Measurements from ENCODE around the gene TMEM179B. TPM values are rescaled to one million over a fixed set of nuclear protein-coding genes. Genes with fewer than 3 reads are reported as not detected.

The TMEM179B gene
- polyA plus RNA-seq, 1 donor (not counting 4 experiments of a cell fraction or from before 2014, with no cell fraction given) = 35.4 TPM

DNA sequence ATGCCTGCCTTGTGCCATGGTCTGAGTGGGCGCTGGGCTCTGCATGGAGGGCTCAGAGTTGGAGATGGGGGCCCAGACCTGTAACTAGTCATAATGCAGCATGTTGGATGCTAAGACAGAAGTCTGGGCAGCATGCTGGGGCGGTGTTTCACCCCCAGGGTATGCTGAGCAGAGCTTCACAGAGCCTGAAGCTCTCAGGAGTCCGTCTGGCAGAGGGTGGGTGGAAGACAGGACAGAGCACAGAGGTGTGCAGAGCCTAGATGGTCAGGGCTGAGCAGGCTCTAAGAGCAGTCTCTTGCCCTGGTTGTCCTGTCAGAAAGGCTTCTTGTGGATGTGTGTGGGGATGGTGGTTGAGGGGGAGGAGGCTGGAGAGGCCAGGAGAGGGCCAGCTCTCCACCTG is 8.8 kb upstream of the TMEM179B start:
- no peak overlapping the region for H3K27ac ChIP-seq (ENCODE audit: control insufficient read depth, insufficient read depth, low read length)
- dilution Hi-C loops (cut with MboI; ENCODE audit: extremely low pct_ligation_motif_present, low sequenced_read_pairs) = no loop called here
- no peak overlapping the region for H2AFZ ChIP-seq (ENCODE audit: control insufficient read depth, low read length)
- peaks cover 4% of the 10 kb centered on the region for H3K79me2 ChIP-seq (ENCODE audit: control insufficient read depth, insufficient read depth, low read length)
- FAIRE-seq (no peak), DNase-seq (ENCODE audit: low read depth, low spot score) (no peak)
- peaks cover 2% of the 10 kb centered on the region for H3K4me1 ChIP-seq (ENCODE audit: control insufficient read depth, extremely low read depth, insufficient read depth, low read length)
- H3K4me3 ChIP-seq (ENCODE audit: control insufficient read depth in 2 of 3, extremely low read depth in 1 of 3, insufficient read depth in 2 of 3, low read depth in 1 of 3, low read length in 3 of 3) = no peak overlapping the region
- TF ChIP-seq, protein P1, sequence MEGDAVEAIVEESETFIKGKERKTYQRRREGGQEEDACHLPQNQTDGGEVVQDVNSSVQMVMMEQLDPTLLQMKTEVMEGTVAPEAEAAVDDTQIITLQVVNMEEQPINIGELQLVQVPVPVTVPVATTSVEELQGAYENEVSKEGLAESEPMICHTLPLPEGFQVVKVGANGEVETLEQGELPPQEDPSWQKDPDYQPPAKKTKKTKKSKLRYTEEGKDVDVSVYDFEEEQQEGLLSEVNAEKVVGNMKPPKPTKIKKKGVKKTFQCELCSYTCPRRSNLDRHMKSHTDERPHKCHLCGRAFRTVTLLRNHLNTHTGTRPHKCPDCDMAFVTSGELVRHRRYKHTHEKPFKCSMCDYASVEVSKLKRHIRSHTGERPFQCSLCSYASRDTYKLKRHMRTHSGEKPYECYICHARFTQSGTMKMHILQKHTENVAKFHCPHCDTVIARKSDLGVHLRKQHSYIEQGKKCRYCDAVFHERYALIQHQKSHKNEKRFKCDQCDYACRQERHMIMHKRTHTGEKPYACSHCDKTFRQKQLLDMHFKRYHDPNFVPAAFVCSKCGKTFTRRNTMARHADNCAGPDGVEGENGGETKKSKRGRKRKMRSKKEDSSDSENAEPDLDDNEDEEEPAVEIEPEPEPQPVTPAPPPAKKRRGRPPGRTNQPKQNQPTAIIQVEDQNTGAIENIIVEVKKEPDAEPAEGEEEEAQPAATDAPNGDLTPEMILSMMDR (optimal IDR thresholded peaks at IDR 0.05 in 1 of 3, IDR thresholded peaks at IDR 0.05 in 1 of 3, conservative IDR thresholded peaks at IDR 0.05 in 1 of 3; ENCODE audit: extremely low read depth in 1 of 3, insufficient read depth in 2 of 3, low read length in 3 of 3) = no peak
- TF ChIP-seq EZH2 (IDR thresholded peaks at IDR 0.05; ENCODE audit: low read length) = no peak
- H3K9ac ChIP-seq (ENCODE audit: control insufficient read depth, extremely low read depth, insufficient read depth, low read length) = no peak overlapping the region
- H4K20me1 ChIP-seq (ENCODE audit: control insufficient read depth, extremely low read depth, insufficient read depth, low read length) = no peaks in the 10 kb centered on the region
- H3K27me3 ChIP-seq (ENCODE audit: control insufficient read depth, extremely low read depth, insufficient read depth, low read length) = no peaks in the 10 kb centered on the region
- peaks cover 10 to 12% of the 10 kb centered on the region in 2 experiments for H3K36me3 ChIP-seq (ENCODE audit: control insufficient read depth in 2 of 2, extremely low read depth in 1 of 2, insufficient read depth in 2 of 2, low read length in 2 of 2)
- H3K9me1 ChIP-seq (ENCODE audit: control insufficient read depth, extremely low read depth, insufficient read depth, low read length) = no peaks in the 10 kb centered on the region
- no peaks in the 10 kb centered on the region for H3K9me3 ChIP-seq (ENCODE audit: control insufficient read depth, low read depth, low read length)
- H3K4me2 ChIP-seq (ENCODE audit: control insufficient read depth, extremely low read depth, insufficient read depth, low read depth, low read length) = no peak overlapping the region

DNA sequence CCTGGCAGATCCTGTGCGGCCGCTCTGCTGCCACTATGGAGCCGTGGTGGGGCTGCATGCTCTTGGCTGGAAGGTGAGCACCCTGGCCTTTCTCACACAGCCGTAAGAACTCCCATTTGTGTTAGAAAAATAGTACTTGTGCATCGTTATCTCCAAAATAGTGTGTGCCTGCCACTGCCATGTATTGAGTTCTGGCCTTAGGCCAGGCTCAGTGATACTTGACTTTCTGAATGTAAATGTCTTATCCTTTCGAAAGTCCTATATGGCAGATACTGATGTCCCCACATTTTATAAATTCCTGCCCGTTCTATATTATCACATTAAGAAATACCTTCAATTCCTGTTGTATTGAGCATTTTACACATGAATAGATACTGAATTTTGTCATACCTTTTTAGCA is 4.4 kb upstream of the TMEM179B start:
- no peak overlapping the region for H3K9ac ChIP-seq (ENCODE audit: control insufficient read depth, extremely low read depth, insufficient read depth, low read length)
- peaks cover 6% of the 10 kb centered on the region for H3K4me1 ChIP-seq (ENCODE audit: control insufficient read depth, extremely low read depth, insufficient read depth, low read length)
- FAIRE-seq = no peak
- H2AFZ ChIP-seq (ENCODE audit: control insufficient read depth, low read length) = no peak overlapping the region
- H4K20me1 ChIP-seq (ENCODE audit: control insufficient read depth, extremely low read depth, insufficient read depth, low read length) = no peaks in the 10 kb centered on the region
- no peak overlapping the region for H3K4me3 ChIP-seq (ENCODE audit: control insufficient read depth in 2 of 3, extremely low read depth in 1 of 3, insufficient read depth in 2 of 3, low read depth in 1 of 3, low read length in 3 of 3)
- H3K79me2 ChIP-seq (ENCODE audit: control insufficient read depth, insufficient read depth, low read length) = peaks cover 3% of the 10 kb centered on the region
- peaks cover 4 to 6% of the 10 kb centered on the region in 2 experiments for H3K36me3 ChIP-seq (ENCODE audit: control insufficient read depth in 2 of 2, extremely low read depth in 1 of 2, insufficient read depth in 2 of 2, low read length in 2 of 2)
- DNase-seq (ENCODE audit: low read depth, low spot score) = no peak
- TF ChIP-seq, protein P1 (optimal IDR thresholded peaks at IDR 0.05 in 1 of 3, IDR thresholded peaks at IDR 0.05 in 1 of 3, conservative IDR thresholded peaks at IDR 0.05 in 1 of 3; ENCODE audit: extremely low read depth in 1 of 3, insufficient read depth in 2 of 3, low read length in 3 of 3) = no peak
- no peak for TF ChIP-seq EZH2 (IDR thresholded peaks at IDR 0.05; ENCODE audit: low read length)
- dilution Hi-C loops (cut with MboI; ENCODE audit: extremely low pct_ligation_motif_present, low sequenced_read_pairs) = no loop called here
- no peaks in the 10 kb centered on the region for H3K9me1 ChIP-seq (ENCODE audit: control insufficient read depth, extremely low read depth, insufficient read depth, low read length)
- no peak overlapping the region for H3K4me2 ChIP-seq (ENCODE audit: control insufficient read depth, extremely low read depth, insufficient read depth, low read depth, low read length)
- no peaks in the 10 kb centered on the region for H3K27me3 ChIP-seq (ENCODE audit: control insufficient read depth, extremely low read depth, insufficient read depth, low read length)
- H3K27ac ChIP-seq (ENCODE audit: control insufficient read depth, insufficient read depth, low read length) = no peak overlapping the region
- H3K9me3 ChIP-seq (ENCODE audit: control insufficient read depth, low read depth, low read length) = no peaks in the 10 kb centered on the region
